Common myeloid progenitor, CD34-positive (primary cell): ENCODE data around the gene GTF2IRD1.

ENCODE experiments used
- CTCF ChIA-PET: fragments of 350-600 bp; sonication (Branson Sonifier 250); formaldehyde crosslinking; loops from one replicate; lab custom pipeline; 2021; ENCODE audit warnings: antibody characterized with exemption; lab: Charles Lee
- POLR2A ChIA-PET: fragments of 350-600 bp; sonication (Branson Sonifier 250); formaldehyde crosslinking; loops from one replicate; lab custom pipeline; 2021; ENCODE audit warnings: antibody characterized with exemption; lab: Charles Lee
- DNase-seq, 3 donors: peaks; one replicate each; pipeline versions ENCODE4 v3.0.0 to v3.0.0-alpha.2; 2013
- H3K27ac ChIP-seq, 2 experiments: 1 replicate in 1 of 2; 2 replicates in 1 of 2; pipeline ENCODE4 v1.7.0; 2013; ENCODE audit warnings: inconsistent platforms in 2 of 2, low read length in 2 of 2, mild to moderate bottlenecking in 2 of 2, low read depth in 1 of 2, moderate library complexity in 1 of 2; ENCODE audit not compliant: severe bottlenecking in 2 of 2, insufficient read depth in 1 of 2, poor library complexity in 1 of 2
- H3K27me3 ChIP-seq, 5 experiments: replicated peaks in 2 of 5; 1 replicate in 3 of 5; 2 replicates in 2 of 5; pipeline versions ENCODE4 v1.6.1 to v1.7.0; 2013; ENCODE audit warnings: low read length in 4 of 5, mild to moderate bottlenecking in 2 of 5, moderate library complexity in 2 of 5, inconsistent platforms in 1 of 5; ENCODE audit not compliant: insufficient read depth in 5 of 5, control insufficient read depth in 4 of 5
- H3K36me3 ChIP-seq, 4 experiments: 1 replicate in 2 of 4; 2 replicates in 2 of 4; pipeline versions ENCODE4 v1.6.1 to v1.7.0; 2013; ENCODE audit warnings: low read length in 3 of 4, control low read depth in 1 of 4, mild to moderate bottlenecking in 1 of 4; ENCODE audit not compliant: control insufficient read depth in 4 of 4, insufficient read depth in 4 of 4
- H3K4me1 ChIP-seq, 4 experiments: 1 replicate in 3 of 4; 2 replicates in 1 of 4; pipeline versions ENCODE4 v1.6.1 to v1.7.1; 2013; ENCODE audit warnings: low read length in 3 of 4, mild to moderate bottlenecking in 3 of 4, control low read depth in 1 of 4, inconsistent platforms in 1 of 4, moderate library complexity in 1 of 4; ENCODE audit not compliant: control insufficient read depth in 4 of 4, insufficient read depth in 4 of 4; ENCODE audit errors: control extremely low read depth in 1 of 4
- H3K4me3 ChIP-seq, 7 experiments: 1 replicate in 4 of 7; 2 replicates in 3 of 7; pipeline versions ENCODE4 v1.5.1 to v1.7.0; 2013; ENCODE audit warnings: mild to moderate bottlenecking in 7 of 7, low read length in 6 of 7, moderate library complexity in 6 of 7, inconsistent platforms in 2 of 7, low read depth in 2 of 7, control low read depth in 1 of 7; ENCODE audit not compliant: insufficient read depth in 4 of 7, control insufficient read depth in 1 of 7; ENCODE audit errors: extremely low read depth in 1 of 7
- H3K9me3 ChIP-seq, 5 experiments: 1 replicate in 4 of 5; 2 replicates in 1 of 5; pipeline versions ENCODE4 v1.6.1 to v1.7.1; 2013; ENCODE audit warnings: low read length in 4 of 5, mild to moderate bottlenecking in 2 of 5, inconsistent platforms in 1 of 5, low read depth in 1 of 5, moderate library complexity in 1 of 5; ENCODE audit not compliant: control insufficient read depth in 4 of 5, insufficient read depth in 2 of 5; ENCODE audit errors: control extremely low read depth in 1 of 5
- WGBS: methylation state at CpG from one replicate; pipeline ENCODE4 v1.1.5; 2013; ENCODE audit not compliant: insufficient coverage; 5-methylcytosine and 5-hydroxymethylcytosine counted together

GTF2IRD1 gene

GRCh38 chr7:74617180-74617744 is 163.6 kb downstream of the GTF2IRD1 start:
- 38% methylated on average over 6 of the region's 9 CpGs for WGBS
- ChIA-PET POLR2A (no interaction called here), CTCF (interaction anchor here (0.8 to 1.2 kb wide), 2 partner anchors 15 to 32 kb away, joined by 4 to 5 read pairs; no protein-coding TSS in a partner anchor)
- Histone ChIP-seq H3K4me3 (peak overlapping the region in 3 of 7 experiments; percentile 3 to 50 (median 48)), H3K27ac (no peak overlapping the region), H3K27me3 (no peaks in the 10 kb centered on the region), H3K4me1 (peaks cover 4 to 32% (median 24%) of the 10 kb centered on the region in 4 experiments), H3K9me3 (no peaks in the 10 kb centered on the region), H3K36me3 (no peaks in the 10 kb centered on the region)
- peak in 2 of 3 donors; percentile 37 to 54 for DNase-seq

- DNase-seq: no peak
- Histone ChIP-seq H3K36me3 (no peaks in the 10 kb centered on the region), H3K4me3 (no peak overlapping the region), H3K9me3 (no peaks in the 10 kb centered on the region), H3K27me3 (no peaks in the 10 kb centered on the region), H3K4me1 (peaks cover 4 to 26% (median 19%) of the 10 kb centered on the region in 4 experiments), H3K27ac (no peak overlapping the region)
- POLR2A ChIA-PET: no interaction called here
- 96% methylated on average over 14 of the region's 14 CpGs for WGBS
- CTCF ChIA-PET: interaction anchor here (1.1 kb wide), 1 partner anchor 36 kb away, joined by 3 read pairs; no protein-coding TSS in a partner anchor
These were observed 165.6 kb downstream of the GTF2IRD1 start for GRCh38 chr7:74619235-74619860.

GRCh38 chr7:74622228-74622749 is 168.6 kb downstream of the GTF2IRD1 start:
- Histone ChIP-seq H3K27me3 (no peaks in the 10 kb centered on the region), H3K4me1 (peaks cover 0 to 10% (median 8%) of the 10 kb centered on the region in 4 experiments), H3K4me3 (no peak overlapping the region), H3K9me3 (no peaks in the 10 kb centered on the region), H3K36me3 (no peaks in the 10 kb centered on the region), H3K27ac (no peak overlapping the region)
- WGBS: 98% methylated on average over 4 of the region's 5 CpGs
- ChIA-PET CTCF (no interaction called here), POLR2A (no interaction called here)
- DNase-seq: no peak

- no peak for DNase-seq
- Histone ChIP-seq H3K27me3 (no peaks in the 10 kb centered on the region), H3K9me3 (no peaks in the 10 kb centered on the region), H3K4me1 (peaks cover 0 to 4% (median 1%) of the 10 kb centered on the region in 4 experiments), H3K4me3 (no peak overlapping the region), H3K27ac (no peak overlapping the region), H3K36me3 (no peaks in the 10 kb centered on the region)
- ChIA-PET CTCF (no interaction called here), POLR2A (no interaction called here)
- 91% methylated on average over 7 of the region's 9 CpGs for WGBS
These were observed 169.4 kb downstream of the GTF2IRD1 start for GRCh38 chr7:74623135-74623534.

- CTCF ChIA-PET: interaction anchor here (1.1 kb wide), 2 partner anchors 15 to 16 kb away, joined by 3 read pairs; no protein-coding TSS in a partner anchor
- Histone ChIP-seq H3K36me3 (no peaks in the 10 kb centered on the region), H3K27me3 (no peaks in the 10 kb centered on the region), H3K4me3 (peak overlapping the region in 1 of 7 experiments; percentile 33), H3K9me3 (no peaks in the 10 kb centered on the region), H3K4me1 (peaks cover 0 to 4% (median under 1%) of the 10 kb centered on the region in 4 experiments), H3K27ac (no peak overlapping the region)
- DNase-seq: peak; percentile 55 to 64 (median 62)
- POLR2A ChIA-PET: interaction anchor here (0.6 kb wide), 1 partner anchor 10 kb away, joined by 3 read pairs; no protein-coding TSS in a partner anchor
- WGBS: 0% methylated on average over 2 of the region's 3 CpGs
These were observed 171.7 kb downstream of the GTF2IRD1 start for GRCh38 chr7:74625446-74625845.

GRCh38 chr7:74627661-74628411 is 174.1 kb downstream of the GTF2IRD1 start:
- Histone ChIP-seq H3K27ac (no peak overlapping the region), H3K4me1 (peaks cover 0 to 4% (median under 1%) of the 10 kb centered on the region in 4 experiments), H3K27me3 (no peaks in the 10 kb centered on the region), H3K36me3 (no peaks in the 10 kb centered on the region), H3K4me3 (no peak overlapping the region), H3K9me3 (no peaks in the 10 kb centered on the region)
- WGBS: 81% methylated on average over 9 of the region's 12 CpGs
- ChIA-PET POLR2A (interaction anchor here (0.6 kb wide), 1 partner anchor 218 kb away, joined by 3 read pairs; no protein-coding TSS in a partner anchor), CTCF (interaction anchor here (1.0 to 1.2 kb wide), 2 partner anchors 10 to 27 kb away, joined by 3 to 4 read pairs; no protein-coding TSS in a partner anchor)
- DNase-seq: no peak
